Loucy (cell line): ENCODE measurements around the gene KIAA2012.
A peak's percentile ranks its signal among the peaks of the same experiment; 100 is the strongest.

ENCODE experiments used
- H2AFZ ChIP-seq: fragments of 200-600 bp; sonication (generic); 2 replicates; pipeline ENCODE4 v1.6.0; 2016; ENCODE audit warnings: antibody characterized with exemption, mild to moderate bottlenecking, low read length, moderate library complexity
- H3F3A ChIP-seq: fragments of 200-600 bp; 2 replicates; pipeline ENCODE4 v1.6.0; 2016; ENCODE audit warnings: antibody characterized with exemption, low read depth, mild to moderate bottlenecking
- H3K27me3 ChIP-seq: fragments of 200-600 bp; sonication (generic); 2 replicates; pipeline ENCODE4 v1.6.1; 2014; ENCODE audit warnings: low read length, mild to moderate bottlenecking; ENCODE audit not compliant: insufficient read depth, poor library complexity, severe bottlenecking
- H3K36me3 ChIP-seq: fragments of 200-600 bp; sonication (generic); 2 replicates; pipeline ENCODE4 v1.6.1; 2016; ENCODE audit warnings: low read length; ENCODE audit not compliant: insufficient read depth
- H3K4me1 ChIP-seq: fragments of 200-600 bp; sonication (generic); 2 replicates; pipeline ENCODE4 v1.5.1; 2014; ENCODE audit warnings: low read length, mild to moderate bottlenecking; ENCODE audit not compliant: insufficient read depth, poor library complexity, severe bottlenecking
- H3K4me2 ChIP-seq: fragments of 200-600 bp; sonication (generic); 2 replicates; pipeline ENCODE4 v1.6.0; 2014; ENCODE audit warnings: antibody characterized with exemption, low read length, low read depth, mild to moderate bottlenecking; ENCODE audit not compliant: poor library complexity, severe bottlenecking
- H3K4me3 ChIP-seq: fragments of 200-600 bp; sonication (generic); 2 replicates; pipeline ENCODE4 v1.5.1; 2014; ENCODE audit warnings: low read length, mild to moderate bottlenecking, mixed read lengths; ENCODE audit not compliant: poor library complexity, severe bottlenecking
- H3K79me2 ChIP-seq: fragments of 200-600 bp; sonication (generic); 2 replicates; pipeline ENCODE4 v1.6.1; 2014; ENCODE audit warnings: low read length; ENCODE audit not compliant: insufficient read depth
- H3K9ac ChIP-seq: fragments of 200-600 bp; sonication (generic); 2 replicates; pipeline ENCODE4 v1.6.0; 2014; ENCODE audit warnings: mild to moderate bottlenecking, low read depth, low read length, moderate library complexity; ENCODE audit not compliant: poor library complexity, severe bottlenecking
- H3K9me2 ChIP-seq: fragments of 200-600 bp; sonication (generic); replicated peaks from 2 replicates; pipeline ENCODE4 v1.6.1; 2016; ENCODE audit warnings: low read depth, low read length, mixed read lengths
- H3K9me3 ChIP-seq: fragments of 200-600 bp; sonication (generic); 2 replicates; pipeline ENCODE4 v1.6.1; 2014; ENCODE audit warnings: mild to moderate bottlenecking, antibody characterized with exemption, low read length, low read depth; ENCODE audit not compliant: insufficient read depth
- H4K20me1 ChIP-seq: fragments of 200-600 bp; sonication (generic); 2 replicates; pipeline ENCODE4 v1.6.0; 2014; ENCODE audit warnings: antibody characterized with exemption, low read length, mild to moderate bottlenecking; ENCODE audit not compliant: insufficient read depth, poor library complexity, severe bottlenecking
- EZH2phosphoT487 ChIP-seq: fragments of 200-600 bp; IDR thresholded peaks from 2 replicates; pipeline ENCODE4 v1.6.1; 2018; ENCODE audit warnings: antibody characterized with exemption, mild to moderate bottlenecking, moderate library complexity, borderline replicate concordance
- TF ChIP-seq, protein P1 (sequence below): fragments of 200-600 bp; sonication (generic); conservative IDR thresholded peaks from 2 replicates; pipeline ENCODE4 v1.5.1; 2014; ENCODE audit warnings: mild to moderate bottlenecking, antibody characterized with exemption, low read length

Gene KIAA2012

DNA sequence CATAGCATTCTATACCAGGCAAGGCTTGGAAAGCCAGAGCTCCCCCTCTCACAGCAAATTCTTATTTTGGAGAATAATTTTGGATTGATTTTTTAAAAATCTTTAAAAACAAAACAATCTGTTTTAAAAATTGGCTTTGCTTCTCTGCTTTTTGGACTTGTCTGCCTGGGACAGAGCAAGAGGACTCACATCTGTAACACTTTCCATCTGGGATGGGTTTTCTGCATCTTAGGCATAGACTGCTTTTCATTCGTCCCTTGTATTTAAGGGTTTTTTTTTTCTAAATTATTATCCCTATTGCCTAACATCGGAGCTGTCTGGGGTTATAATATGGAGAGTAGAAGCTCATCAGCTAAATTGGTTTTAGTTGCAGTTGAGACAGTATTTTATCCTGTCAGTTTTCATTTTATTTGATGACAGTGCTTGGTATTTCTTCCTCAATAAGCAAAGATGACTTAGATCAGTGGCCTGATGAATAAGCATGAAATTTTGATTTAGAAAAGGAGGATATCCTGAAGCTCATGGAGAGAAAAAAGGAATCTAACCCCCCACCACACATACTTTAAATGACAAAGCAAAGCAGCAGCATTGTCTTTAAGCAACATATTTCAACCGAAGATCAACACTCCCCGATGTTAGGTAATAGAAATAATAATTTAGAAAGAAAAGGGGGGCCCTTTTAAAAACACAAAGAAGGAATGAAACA, 41.7 kb upstream of the KIAA2012 start:
- H3K4me2 ChIP-seq = peak overlapping the region; percentile 89
- H3K9me2 ChIP-seq = no peaks in the 10 kb centered on the region
- no peaks in the 10 kb centered on the region for H3K9me3 ChIP-seq
- TF ChIP-seq, protein P1, sequence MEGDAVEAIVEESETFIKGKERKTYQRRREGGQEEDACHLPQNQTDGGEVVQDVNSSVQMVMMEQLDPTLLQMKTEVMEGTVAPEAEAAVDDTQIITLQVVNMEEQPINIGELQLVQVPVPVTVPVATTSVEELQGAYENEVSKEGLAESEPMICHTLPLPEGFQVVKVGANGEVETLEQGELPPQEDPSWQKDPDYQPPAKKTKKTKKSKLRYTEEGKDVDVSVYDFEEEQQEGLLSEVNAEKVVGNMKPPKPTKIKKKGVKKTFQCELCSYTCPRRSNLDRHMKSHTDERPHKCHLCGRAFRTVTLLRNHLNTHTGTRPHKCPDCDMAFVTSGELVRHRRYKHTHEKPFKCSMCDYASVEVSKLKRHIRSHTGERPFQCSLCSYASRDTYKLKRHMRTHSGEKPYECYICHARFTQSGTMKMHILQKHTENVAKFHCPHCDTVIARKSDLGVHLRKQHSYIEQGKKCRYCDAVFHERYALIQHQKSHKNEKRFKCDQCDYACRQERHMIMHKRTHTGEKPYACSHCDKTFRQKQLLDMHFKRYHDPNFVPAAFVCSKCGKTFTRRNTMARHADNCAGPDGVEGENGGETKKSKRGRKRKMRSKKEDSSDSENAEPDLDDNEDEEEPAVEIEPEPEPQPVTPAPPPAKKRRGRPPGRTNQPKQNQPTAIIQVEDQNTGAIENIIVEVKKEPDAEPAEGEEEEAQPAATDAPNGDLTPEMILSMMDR = no peak
- no peak for TF ChIP-seq EZH2phosphoT487
- no peaks in the 10 kb centered on the region for H4K20me1 ChIP-seq
- H3K9ac ChIP-seq = no peak overlapping the region
- no peak overlapping the region for H2AFZ ChIP-seq
- H3K4me3 ChIP-seq = no peak overlapping the region
- no peaks in the 10 kb centered on the region for H3K79me2 ChIP-seq
- H3F3A ChIP-seq = no peaks in the 10 kb centered on the region
- H3K27me3 ChIP-seq = no peaks in the 10 kb centered on the region
- peaks cover 9% of the 10 kb centered on the region for H3K4me1 ChIP-seq
- H3K36me3 ChIP-seq = no peaks in the 10 kb centered on the region

DNA sequence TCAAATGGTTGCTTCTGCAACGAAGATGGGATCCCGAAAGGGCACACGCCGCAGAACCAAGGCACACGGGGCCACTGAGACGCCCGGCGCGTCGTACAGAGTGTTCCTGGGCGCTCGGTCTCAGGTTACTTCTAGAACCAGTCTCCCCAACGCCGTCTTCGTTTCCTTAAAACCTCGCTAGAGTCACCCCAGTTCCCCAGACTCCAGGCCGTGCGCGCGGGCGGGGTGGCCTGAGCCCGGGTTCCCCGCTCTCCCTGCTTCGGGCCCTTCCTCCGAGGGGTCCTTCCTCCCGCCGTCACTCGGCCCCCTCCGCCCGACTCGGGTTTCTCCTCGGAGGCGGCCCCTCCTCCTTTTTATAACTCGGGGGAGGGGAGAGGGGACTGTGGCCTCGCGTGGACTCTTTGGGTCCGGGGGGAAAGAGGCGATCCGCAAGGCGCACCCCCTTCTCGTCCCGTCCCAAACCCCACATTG, 40.2 kb upstream of the KIAA2012 start:
- TF ChIP-seq, protein P1 = no peak
- no peak for TF ChIP-seq EZH2phosphoT487
- H3K9ac ChIP-seq = peak overlapping the region; percentile 73
- no peaks in the 10 kb centered on the region for H3K9me2 ChIP-seq
- no peaks in the 10 kb centered on the region for H3K79me2 ChIP-seq
- 0 out of 2 replicates have a peak, but pooled peaks cover 4% of the 10 kb centered on the region for H3F3A ChIP-seq
- H3K4me1 ChIP-seq = peaks cover 20% of the 10 kb centered on the region
- no peaks in the 10 kb centered on the region for H3K9me3 ChIP-seq
- H3K27me3 ChIP-seq = no peaks in the 10 kb centered on the region
- peak overlapping the region; percentile 89 for H3K4me2 ChIP-seq
- peak overlapping the region; percentile 75 for H3K4me3 ChIP-seq
- peak overlapping the region; percentile 97 for H2AFZ ChIP-seq
- H3K36me3 ChIP-seq = no peaks in the 10 kb centered on the region
- H4K20me1 ChIP-seq = no peaks in the 10 kb centered on the region

DNA sequence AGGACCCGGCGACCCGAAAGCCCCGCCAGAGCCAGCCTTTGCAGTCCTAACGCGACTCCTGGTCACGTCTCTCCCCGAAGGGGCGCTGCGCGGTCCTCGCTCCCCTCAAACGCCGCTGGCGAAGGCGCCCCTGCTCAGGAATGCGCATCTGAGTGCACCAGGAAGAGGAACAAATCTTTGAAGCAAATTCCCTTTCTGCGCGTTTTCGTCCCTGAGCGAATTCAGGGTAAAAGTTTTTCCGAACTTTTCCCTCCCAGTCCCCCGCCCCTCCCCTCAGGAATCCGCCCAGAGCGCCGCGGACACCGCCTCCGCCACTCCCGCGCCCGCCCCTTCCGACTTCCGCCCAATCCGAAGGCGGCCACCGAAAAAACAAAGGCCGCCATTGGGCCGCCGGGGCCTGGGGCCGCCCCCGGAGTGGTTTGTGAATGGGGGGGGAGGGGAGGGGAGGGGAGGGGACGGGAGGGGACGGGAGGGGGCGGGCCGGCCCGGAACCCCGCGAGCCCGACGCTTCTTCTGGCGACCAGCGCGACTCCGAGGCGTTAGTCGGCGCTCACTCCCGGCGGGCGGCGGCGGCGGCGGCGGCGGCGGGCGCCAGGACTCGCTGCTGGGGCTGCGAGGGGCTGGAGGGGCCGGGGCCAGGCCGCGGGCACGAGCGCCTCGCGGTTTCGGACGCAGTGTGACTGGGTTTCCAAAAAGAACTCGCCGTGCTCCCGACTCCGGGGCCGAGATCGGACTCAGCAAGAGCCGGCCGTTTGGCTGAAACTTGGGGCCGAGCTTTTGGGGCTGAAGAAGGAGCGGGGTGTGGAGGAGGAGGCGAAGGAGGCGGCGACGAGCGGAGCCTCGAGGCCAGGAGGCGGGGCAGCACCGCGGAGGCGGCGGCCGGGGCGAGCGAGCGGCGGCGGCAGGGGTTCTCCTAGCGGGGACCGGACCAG, 39.5 kb upstream of the KIAA2012 start, which contains the start of gene FZD7:
TSS of gene FZD7 (plus strand) at position 539 of the 932 bp plus-strand sequence. CDS start 793 bp downstream, outside the sequence.
- no peaks in the 10 kb centered on the region for H3K27me3 ChIP-seq
- peak within 1 kb of the TSS; percentile 73 for H3K9ac ChIP-seq
- H3K4me3 ChIP-seq = peak within 1 kb of the TSS; percentile 78
- peaks cover 25% of the 10 kb centered on the region for H3K4me1 ChIP-seq
- no peaks in the 10 kb centered on the region for H3K9me2 ChIP-seq
- H3F3A ChIP-seq = 0 out of 2 replicates have a peak, but pooled peaks cover 4% of the 10 kb centered on the region
- no peaks in the 10 kb centered on the region for H3K36me3 ChIP-seq
- H3K79me2 ChIP-seq = no peaks in the 10 kb centered on the region
- peak within 1 kb of the TSS; percentile 89 for H3K4me2 ChIP-seq
- H2AFZ ChIP-seq = peak within 1 kb of the TSS; percentile 97
- TF ChIP-seq EZH2phosphoT487 = no peak
- TF ChIP-seq, protein P1 = peak; percentile 51
- H3K9me3 ChIP-seq = no peaks in the 10 kb centered on the region
- H4K20me1 ChIP-seq = no peaks in the 10 kb centered on the region
